ENCODE measurements around the gene TGFA. TPM values are rescaled to one million over a fixed set of nuclear protein-coding genes. Genes with fewer than 3 reads are reported as not detected.

Gene TGFA
- total RNA-seq, 1 donor from 2014 or later, result not detected

- Histone ChIP-seq H3K9me3 (ENCODE audit: low read depth) (no peaks in the 10 kb centered on the region), H3K27ac (no peak overlapping the region), H3K27me3 (no peaks in the 10 kb centered on the region), H3K4me2 (no peak overlapping the region), H3K4me1 (peaks cover 4% of the 10 kb centered on the region), H3K36me3 (no peaks in the 10 kb centered on the region), H4K20me1 (ENCODE audit: low read depth) (no peaks in the 10 kb centered on the region), H3F3A (ENCODE audit: low read depth) (no peaks in the 10 kb centered on the region), H2AFZ (replicated peaks) (no peak overlapping the region), H3K9ac (no peak overlapping the region), H3K79me2 (ENCODE audit: low read depth) (no peaks in the 10 kb centered on the region), H3K4me3 (no peak overlapping the region)
- H3K36me3 Mint-ChIP-seq, result no peaks in the 10 kb centered on the region
- DNase-seq (ENCODE audit: low spot score), result no peak
- H3K9me3 Mint-ChIP-seq, result no peaks in the 10 kb centered on the region
- TF ChIP-seq EZH2 (IDR thresholded peaks at IDR 0.05) (no peak), CTCF (IDR thresholded peaks at IDR 0.05) (no peak), EZH2phosphoT487 (IDR thresholded peaks at IDR 0.05) (no peak)
- no peak overlapping the region for H3K27ac Mint-ChIP-seq
- H3K27me3 Mint-ChIP-seq (ENCODE audit: insufficient read depth, low read depth), result peaks cover 3% of the 10 kb centered on the region
- no peaks in the 10 kb centered on the region for H3K4me1 Mint-ChIP-seq
- no peak overlapping the region for H3K4me3 Mint-ChIP-seq
Measured at GRCh38 chr2:70501728-70502127, 51.9 kb downstream of the TGFA start.

GRCh38 chr2:70501215-70501614 lies 52.4 kb downstream of the TGFA start:
- peaks cover 4% of the 10 kb centered on the region for H3K4me1 ChIP-seq
- H3K36me3 Mint-ChIP-seq, result no peaks in the 10 kb centered on the region
- H3K9ac ChIP-seq, result no peak overlapping the region
- H3K27me3 Mint-ChIP-seq (ENCODE audit: insufficient read depth, low read depth), result no peaks in the 10 kb centered on the region
- no peaks in the 10 kb centered on the region for H3K4me1 Mint-ChIP-seq
- no peaks in the 10 kb centered on the region for H3K27me3 ChIP-seq
- H3K27ac ChIP-seq, result no peak overlapping the region
- no peaks in the 10 kb centered on the region for H4K20me1 ChIP-seq (ENCODE audit: low read depth)
- no peaks in the 10 kb centered on the region for H3K9me3 Mint-ChIP-seq
- no peak overlapping the region for H3K4me3 Mint-ChIP-seq
- no peaks in the 10 kb centered on the region for H3K79me2 ChIP-seq (ENCODE audit: low read depth)
- no peak overlapping the region for H2AFZ ChIP-seq (replicated peaks)
- no peak for DNase-seq (ENCODE audit: low spot score)
- no peak overlapping the region for H3K4me3 ChIP-seq
- no peaks in the 10 kb centered on the region for H3F3A ChIP-seq (ENCODE audit: low read depth)
- H3K4me2 ChIP-seq, result no peak overlapping the region
- no peak overlapping the region for H3K27ac Mint-ChIP-seq
- TF ChIP-seq EZH2 (IDR thresholded peaks at IDR 0.05) (no peak), CTCF (IDR thresholded peaks at IDR 0.05) (no peak)
- no peaks in the 10 kb centered on the region for H3K36me3 ChIP-seq
- no peaks in the 10 kb centered on the region for H3K9me3 ChIP-seq (ENCODE audit: low read depth)

GRCh38 chr2:70499253-70499652 lies 54.4 kb downstream of the TGFA start:
- H3K36me3 ChIP-seq, result no peaks in the 10 kb centered on the region
- H3K4me1 ChIP-seq, result no peaks in the 10 kb centered on the region
- no peak overlapping the region for H3K4me2 ChIP-seq
- TF ChIP-seq EZH2 (IDR thresholded peaks at IDR 0.05), result no peak
- TF ChIP-seq CTCF (IDR thresholded peaks at IDR 0.05), result no peak
- TF ChIP-seq EZH2phosphoT487 (IDR thresholded peaks at IDR 0.05), result no peak
- no peak for DNase-seq (ENCODE audit: low spot score)
- Mint-ChIP-seq H3K27ac (no peak overlapping the region), H3K36me3 (no peaks in the 10 kb centered on the region), H3K9me3 (no peaks in the 10 kb centered on the region), H3K4me3 (no peak overlapping the region), H3K4me1 (no peaks in the 10 kb centered on the region), H3K27me3 (ENCODE audit: insufficient read depth, low read depth) (no peaks in the 10 kb centered on the region)
- H3K27ac ChIP-seq, result no peak overlapping the region
- H4K20me1 ChIP-seq (ENCODE audit: low read depth), result no peaks in the 10 kb centered on the region
- no peak overlapping the region for H2AFZ ChIP-seq (replicated peaks)
- no peaks in the 10 kb centered on the region for H3K9me3 ChIP-seq (ENCODE audit: low read depth)
- H3K4me3 ChIP-seq, result no peak overlapping the region
- no peaks in the 10 kb centered on the region for H3K79me2 ChIP-seq (ENCODE audit: low read depth)
- peaks cover 2% of the 10 kb centered on the region for H3K27me3 ChIP-seq
- H3F3A ChIP-seq (ENCODE audit: low read depth), result no peaks in the 10 kb centered on the region
- no peak overlapping the region for H3K9ac ChIP-seq

GRCh38 chr2:70498528-70498927 lies 55.1 kb downstream of the TGFA start:
- peaks cover 2% of the 10 kb centered on the region for H3K27me3 ChIP-seq
- no peaks in the 10 kb centered on the region for H3K9me3 Mint-ChIP-seq
- no peak overlapping the region for H3K4me3 ChIP-seq
- DNase-seq (ENCODE audit: low spot score), result no peak
- no peaks in the 10 kb centered on the region for H3K9me3 ChIP-seq (ENCODE audit: low read depth)
- H4K20me1 ChIP-seq (ENCODE audit: low read depth), result no peaks in the 10 kb centered on the region
- H3K4me3 Mint-ChIP-seq, result no peak overlapping the region
- no peak overlapping the region for H3K27ac Mint-ChIP-seq
- no peak overlapping the region for H3K4me2 ChIP-seq
- no peak overlapping the region for H2AFZ ChIP-seq (replicated peaks)
- H3K79me2 ChIP-seq (ENCODE audit: low read depth), result no peaks in the 10 kb centered on the region
- no peaks in the 10 kb centered on the region for H3K36me3 Mint-ChIP-seq
- TF ChIP-seq EZH2 (IDR thresholded peaks at IDR 0.05) (no peak), CTCF (IDR thresholded peaks at IDR 0.05) (no peak), EZH2phosphoT487 (IDR thresholded peaks at IDR 0.05) (no peak)
- no peaks in the 10 kb centered on the region for H3K4me1 Mint-ChIP-seq
- no peaks in the 10 kb centered on the region for H3K4me1 ChIP-seq
- H3K27ac ChIP-seq, result no peak overlapping the region
- no peaks in the 10 kb centered on the region for H3F3A ChIP-seq (ENCODE audit: low read depth)
- no peaks in the 10 kb centered on the region for H3K27me3 Mint-ChIP-seq (ENCODE audit: insufficient read depth, low read depth)
- H3K36me3 ChIP-seq, result no peaks in the 10 kb centered on the region
- no peak overlapping the region for H3K9ac ChIP-seq
